RPMI7951 (cell line): Measurements from ENCODE around the gene ZSCAN10. TPM values are rescaled to one million over a fixed set of nuclear protein-coding genes. Genes with fewer than 3 reads are reported as not detected.

Experiments
- DNase-seq: peaks from one replicate; pipeline ENCODE4 v3.0.0-alpha.2; 2012; ENCODE audit warnings: low read depth
- total RNA-seq: library from RNA; depleted of rRNA; stranded (reverse); fragments of >200 nt; shearing (Covaris generic); gene quantifications from 2 replicates; pipeline ENCODE4 v1.2.3, GENCODE V29; 2014

ZSCAN10 gene
- total RNA-seq, 1 experiment from 2014 or later = not detected

DNA sequence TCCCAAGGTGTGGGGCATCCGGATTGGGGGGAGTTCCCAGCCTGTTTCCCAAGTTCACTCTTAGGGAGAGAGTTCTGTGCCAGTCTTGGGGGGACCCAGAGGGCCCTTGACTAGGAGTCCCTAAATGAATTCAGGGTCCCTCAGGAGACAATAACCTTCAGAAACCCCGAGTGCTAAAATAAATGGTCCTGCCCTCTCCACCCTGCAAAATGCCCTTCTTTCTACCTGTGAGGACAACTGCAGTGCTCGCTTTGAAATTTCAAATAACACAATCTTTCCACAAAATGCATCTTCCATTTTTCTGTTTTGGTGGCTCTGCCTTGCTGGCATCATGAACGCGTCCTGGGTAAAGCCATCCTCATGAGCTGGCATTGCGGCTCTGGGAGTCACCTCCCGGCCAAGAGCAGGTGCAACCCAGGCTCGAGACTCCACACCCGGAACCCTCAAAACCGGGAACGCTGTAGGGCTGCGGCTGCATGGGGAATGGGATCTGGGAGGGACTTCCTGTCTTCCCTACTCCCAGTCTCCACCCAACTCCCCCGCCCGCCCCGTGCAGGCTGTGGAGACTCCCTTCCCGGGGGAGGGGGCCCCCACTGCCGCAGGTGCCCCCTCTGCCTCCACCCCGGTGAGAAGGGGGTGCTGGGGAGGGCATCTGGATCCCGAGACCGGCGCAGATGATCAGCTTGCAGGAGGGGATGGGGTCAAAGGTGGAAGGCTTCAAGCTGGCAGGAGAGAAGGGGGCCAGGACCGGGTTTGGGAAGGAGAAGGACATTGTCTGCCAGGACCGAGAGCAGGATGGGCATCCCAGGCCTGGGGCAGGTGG lies 13.2 kb upstream of the ZSCAN10 start, which contains the start of gene ZNF205:
Gene ZNF205, plus strand, starts transcription at position 529 of the 823 bp plus-strand sequence. CDS start 845 bp downstream, outside the sequence.
- DNase-seq = peak; percentile 74

DNA sequence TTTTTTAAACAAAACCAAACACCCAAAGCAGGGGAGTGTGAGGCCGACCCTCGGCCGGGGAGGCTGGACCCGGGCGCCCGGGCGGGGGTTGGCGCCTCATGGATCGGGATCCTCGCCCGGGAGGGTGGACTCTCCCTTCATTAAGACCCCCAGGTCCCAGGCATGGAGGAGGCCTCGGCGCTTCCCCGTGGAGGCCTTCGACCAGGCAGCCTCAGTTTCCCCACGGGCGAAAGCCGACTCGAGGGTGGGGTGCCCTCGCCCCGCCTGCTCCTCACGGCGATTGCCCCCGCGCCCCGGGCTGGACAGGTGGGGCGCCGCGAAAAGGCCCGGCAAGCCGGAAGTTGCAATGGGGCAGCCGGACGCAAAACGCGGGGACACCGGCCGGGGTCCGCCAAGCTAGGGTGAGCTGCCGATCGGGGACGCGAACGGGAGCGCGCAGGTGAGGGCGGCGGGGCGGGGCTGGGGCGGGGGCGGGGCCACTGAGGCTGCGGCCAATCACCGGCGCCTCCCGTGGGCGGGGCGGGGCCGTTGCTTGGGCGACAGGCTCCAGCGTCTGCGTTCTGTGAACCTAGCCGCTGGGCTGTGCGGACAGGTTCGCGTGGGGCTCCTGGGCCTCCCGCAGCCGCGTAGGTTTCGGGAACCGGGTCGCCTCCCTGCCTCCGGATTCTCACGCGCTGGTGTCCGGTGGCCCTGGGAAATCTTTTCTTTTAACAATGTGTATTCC lies 7.3 kb upstream of the ZSCAN10 start:
- DNase-seq = peak; percentile 86

DNA sequence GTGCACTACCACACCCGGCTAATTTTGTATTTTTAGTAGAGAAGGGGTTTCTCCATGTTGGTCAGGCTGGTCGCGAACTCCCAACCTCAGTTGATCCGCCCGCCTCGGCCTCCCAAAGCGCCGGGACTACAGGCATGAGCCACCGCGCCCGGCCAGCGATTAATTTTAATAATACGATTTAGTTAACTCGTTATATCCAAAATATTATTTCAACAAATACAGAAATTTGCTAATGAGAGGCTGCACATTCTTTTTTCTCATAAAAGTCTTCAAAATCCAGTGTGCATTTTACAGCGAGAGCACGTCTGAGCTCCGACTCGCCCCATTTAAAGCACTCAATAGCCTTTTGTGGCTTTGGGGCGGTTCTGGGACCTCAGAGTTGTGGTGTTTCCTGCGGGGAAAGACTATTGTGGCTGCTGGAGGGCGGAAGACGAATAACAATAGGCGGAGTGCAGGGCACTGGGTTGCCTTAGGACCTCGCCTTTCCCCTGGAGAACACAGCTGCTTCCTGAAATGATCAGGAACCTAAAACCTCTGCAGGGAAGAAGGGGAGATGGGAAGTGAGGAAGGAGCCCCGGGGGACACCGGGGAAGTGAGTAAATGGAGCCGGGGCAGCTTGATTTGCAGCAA lies 2.9 kb upstream of the ZSCAN10 start:
- no peak for DNase-seq

DNA sequence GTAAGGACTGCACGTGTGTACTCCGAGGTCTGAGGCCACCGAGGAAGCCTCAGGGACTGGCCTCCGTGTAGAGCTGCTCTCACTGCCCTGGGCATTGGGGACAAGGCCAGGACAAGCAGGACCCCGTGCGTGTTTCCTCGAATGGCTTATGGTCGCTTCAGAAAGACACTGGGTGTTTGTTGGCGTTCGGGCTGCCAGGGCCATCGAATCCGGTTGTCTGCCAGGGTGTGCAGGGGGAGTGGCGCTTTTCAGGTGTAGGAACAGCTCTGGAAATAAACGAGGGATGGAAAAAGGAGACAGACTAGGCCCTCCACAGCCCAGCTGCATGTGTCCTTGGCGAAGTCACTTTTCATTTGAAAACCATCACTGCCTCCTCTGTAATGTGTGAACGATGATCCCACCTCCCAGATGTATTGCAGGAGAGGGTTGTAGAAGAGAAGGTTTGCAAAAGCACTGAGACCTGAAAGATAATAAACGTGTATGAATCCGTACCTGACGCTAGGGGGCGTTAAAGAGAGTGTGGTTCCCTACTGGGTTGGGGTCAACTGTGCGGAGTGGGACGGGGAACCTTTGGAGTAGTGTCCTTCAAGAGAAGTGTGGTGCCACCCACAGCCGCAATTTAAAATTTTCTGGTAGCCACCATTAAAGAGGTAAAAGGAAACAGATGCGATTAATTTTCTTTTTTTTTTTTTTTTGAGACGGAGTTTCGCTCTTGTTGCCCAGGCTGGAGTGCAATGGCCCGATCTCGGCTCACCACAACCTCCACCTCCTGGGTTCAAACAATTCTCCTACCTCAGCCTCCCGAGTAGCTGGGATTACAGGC lies 2.1 kb upstream of the ZSCAN10 start:
- no peak for DNase-seq

DNA sequence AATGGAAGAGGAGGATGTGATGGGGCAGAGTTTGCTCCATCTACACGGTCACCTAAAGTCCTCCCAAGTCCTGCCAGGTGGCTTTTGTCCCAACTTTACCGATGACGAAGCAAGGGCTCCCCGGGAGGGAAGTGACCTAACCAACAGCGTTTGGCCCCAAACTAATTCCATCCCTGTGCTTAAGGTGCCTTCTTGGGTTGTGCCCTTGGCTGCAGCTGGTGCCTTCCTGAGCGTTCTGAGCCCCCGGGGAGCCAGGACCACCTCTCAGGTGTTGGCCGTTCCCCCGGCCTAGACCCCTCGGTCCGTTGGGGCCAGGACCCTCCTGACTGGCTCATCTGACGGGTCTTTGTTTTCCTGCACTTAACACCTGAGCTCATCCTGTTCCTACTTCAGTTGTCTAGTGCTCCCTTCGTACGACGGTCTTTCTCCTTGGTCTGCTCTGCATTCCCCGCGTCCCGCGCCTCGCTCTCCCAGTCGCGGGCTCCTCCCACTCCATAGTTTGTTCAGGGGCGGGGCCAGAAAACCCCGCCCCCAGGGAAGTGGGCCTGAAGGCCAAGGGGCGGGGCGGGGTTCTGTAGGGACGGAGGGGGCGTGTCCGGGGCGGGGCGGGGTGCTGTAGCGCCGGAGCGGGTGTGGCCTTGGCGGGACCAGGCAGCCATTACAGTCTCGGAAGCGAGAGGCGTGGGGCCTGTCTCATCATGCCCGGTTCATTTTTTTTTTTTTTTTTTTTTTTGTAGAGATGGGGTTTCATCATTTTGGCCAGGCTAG lies 822 bp upstream of the ZSCAN10 start:
- DNase-seq = peak; percentile 84

DNA sequence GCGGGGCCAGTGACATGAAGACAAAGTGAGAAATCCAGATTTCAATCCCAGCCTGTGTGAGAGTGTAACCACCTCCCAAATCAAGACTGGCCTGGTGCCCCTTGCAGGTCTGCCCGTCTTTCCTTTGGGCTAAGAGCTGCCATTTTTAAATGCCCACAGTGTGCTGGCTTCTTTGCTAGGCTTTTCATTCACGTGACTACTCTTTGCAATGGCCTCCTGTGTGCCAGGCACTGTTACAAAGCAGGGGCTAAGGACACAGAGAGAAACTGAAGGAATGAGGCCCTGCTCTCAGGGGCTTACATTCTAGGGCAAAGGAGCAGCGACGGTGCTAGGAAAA lies 269 bp upstream of the ZSCAN10 start:
- no peak for DNase-seq

DNA sequence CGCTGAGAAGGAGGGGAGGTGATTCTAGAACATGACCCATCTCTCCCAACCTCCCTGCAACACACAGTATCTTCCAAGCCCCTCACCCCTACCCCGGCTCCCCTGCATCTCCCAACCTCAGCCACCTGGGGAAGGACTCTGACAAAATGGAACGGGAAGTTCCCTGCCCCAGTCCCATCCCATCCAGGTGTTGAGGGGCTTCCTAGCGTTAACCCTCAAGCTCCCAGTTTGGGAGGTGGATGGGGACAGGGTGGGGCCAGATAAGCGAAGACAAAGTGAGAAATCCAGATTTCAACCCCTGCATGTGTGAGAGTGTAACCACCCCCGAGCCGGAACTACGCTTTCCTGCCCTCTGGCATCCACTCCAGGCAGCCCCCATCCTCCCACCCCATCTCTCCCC lies 1.8 kb downstream of the ZSCAN10 start:
- no peak for DNase-seq

DNA sequence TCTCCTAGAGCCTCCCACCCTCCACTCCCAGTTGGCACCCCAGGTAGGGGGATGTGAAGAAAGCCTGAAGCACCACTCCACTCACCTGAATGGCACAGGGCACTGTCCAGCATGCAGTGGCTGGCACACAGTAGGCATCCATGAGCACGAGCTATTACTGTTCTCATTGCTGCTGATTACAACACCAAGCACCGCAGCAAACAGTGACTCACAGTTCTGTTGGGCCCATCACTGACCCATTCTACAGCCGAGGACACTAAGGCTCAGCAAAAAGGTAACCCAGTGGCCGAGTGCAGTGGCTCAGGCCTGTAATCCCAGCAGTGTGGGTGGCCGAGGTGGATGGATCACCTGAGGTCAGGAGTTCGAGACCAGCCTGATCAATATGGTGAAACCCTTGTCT lies 2.7 kb downstream of the ZSCAN10 start:
- DNase-seq = no peak

DNA sequence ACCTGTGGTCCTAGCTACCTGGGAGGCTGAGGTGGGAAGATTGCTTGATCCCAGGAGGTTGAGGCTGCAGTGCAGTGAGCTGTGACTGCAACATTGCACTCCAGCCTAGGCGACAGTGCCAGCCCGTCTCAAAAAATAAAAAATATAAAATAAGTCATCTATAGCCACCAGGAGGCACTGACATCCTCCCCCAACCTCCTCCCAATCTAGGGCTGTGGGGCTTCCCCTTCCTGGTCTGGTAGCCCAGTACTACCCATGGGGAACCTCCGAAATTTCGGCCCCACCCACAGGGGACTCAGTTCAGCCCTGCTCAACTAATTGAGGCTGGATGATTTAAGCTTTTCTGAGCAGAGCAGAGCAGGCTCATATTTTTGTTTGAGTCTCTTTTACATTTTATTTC lies 3.2 kb downstream of the ZSCAN10 start:
- no peak for DNase-seq

DNA sequence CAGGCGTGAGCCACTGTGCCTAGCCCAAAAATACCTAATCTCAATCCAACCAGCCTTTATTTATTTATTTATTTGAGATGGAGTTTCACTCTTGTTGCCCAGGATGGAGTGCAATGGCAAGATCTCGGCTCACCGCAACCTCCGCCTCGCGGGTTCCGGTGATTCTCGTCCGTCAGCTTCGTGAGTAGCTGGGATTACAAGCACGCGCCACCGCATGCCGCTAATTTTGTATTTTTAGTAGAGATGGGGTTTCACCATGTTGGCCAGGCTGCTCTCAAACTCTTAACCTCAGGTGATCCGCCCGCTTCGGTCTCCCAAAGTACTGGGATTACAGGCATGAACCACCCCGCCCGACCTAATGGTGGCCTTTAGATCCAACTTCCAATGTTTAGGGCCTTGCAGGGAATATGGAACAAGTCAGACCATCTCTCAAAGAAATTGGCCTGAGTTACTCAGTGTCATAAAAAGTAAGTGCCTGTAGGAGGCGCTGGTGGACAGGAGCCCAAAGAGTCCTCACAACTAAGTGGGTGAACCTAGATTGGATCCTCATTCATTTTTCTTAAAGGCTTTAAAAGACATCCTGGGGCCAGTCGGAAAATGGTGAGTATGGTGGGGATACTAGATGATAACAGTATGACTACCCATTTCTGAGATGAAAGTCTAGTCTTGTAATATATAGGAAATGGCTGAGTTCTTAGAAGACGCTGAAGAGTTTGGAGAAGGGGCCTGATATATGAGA lies 4.6 kb downstream of the ZSCAN10 start:
- DNase-seq = peak; percentile 37

DNA sequence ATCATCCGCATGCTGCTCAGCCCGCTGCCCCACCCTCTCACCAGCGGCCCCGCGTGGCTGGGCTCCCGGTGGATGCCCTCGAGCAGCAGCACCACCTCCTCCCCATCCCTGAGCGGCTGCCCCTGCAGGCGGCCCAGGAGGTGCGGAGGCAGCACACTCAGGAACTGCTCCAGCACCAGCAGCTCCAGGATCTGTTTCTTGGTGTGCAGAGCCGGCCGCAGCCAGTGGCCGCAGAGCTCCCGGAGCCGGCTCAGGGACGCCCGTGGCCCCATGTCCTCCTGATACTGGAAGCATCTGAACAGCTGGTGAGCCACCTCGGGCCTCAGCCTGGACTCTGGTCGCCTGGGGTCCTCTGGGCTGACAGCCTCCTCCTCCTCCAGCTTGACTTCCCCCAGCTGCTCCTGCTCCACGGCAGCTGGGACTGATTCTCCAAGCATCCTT lies 6.6 kb downstream of the ZSCAN10 start:
- DNase-seq = no peak

DNA sequence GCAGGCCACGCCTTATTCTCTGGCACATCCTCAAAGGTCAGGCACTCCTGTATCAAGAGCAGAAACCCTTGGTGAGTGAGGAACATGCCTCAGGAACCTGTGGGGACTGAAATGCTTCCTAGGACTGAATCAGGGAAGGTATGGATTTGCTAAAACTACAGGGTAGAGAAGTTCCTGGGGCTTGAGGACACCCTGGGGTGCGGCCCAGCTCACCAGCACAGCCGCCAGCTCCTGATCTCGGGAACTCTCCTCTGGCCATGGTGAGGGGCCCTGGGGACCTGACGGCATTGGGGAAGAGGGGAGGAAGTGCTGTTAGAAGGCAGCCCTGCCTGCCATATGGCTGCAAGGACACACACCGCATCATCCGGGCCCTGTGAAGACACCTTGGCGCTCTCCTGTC lies 7.5 kb downstream of the ZSCAN10 start:
- no peak for DNase-seq

DNA sequence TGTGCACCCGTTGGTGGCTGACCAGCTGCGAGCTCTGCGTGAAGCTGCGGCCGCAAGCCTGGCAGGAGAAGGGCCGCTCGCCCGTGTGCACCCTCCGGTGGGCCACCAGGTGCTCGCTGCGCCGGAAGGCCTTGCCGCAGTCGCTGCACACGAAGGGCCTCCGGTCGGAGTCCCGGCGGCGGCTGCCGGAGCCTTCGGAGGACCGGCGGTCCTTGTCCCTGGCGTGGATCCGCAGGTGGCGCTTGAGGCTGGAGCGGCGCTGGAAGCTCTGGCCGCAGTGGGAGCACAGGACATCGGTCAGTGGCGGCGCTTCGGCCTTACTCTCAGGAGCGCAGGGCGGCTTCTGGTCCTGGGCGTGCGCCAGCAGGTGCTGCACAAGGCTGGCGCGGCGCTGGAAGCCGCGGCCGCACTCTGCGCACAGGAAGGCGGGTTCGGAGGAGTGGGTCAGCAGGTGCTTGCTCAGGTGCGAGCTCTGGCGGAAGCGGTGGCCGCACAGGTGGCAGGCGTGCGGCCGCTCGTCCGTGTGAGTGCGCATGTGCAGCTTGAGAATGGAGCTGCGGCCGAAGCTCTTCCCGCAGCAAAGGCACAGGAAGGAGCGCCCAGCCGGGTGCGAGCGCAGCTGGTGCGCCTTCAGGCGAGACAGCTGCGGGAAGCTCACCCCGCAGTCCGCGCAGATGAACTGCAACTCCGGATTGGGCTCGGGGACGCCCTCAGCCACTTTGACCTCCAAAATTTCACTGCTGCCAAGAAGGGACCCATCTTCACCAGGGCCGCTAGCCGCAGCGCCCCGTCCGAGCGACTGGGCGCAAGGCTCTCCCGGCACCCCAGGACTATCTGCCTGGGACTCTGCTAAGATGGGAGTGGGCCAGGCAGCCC lies 9.1 kb downstream of the ZSCAN10 start:
- no peak for DNase-seq

DNA sequence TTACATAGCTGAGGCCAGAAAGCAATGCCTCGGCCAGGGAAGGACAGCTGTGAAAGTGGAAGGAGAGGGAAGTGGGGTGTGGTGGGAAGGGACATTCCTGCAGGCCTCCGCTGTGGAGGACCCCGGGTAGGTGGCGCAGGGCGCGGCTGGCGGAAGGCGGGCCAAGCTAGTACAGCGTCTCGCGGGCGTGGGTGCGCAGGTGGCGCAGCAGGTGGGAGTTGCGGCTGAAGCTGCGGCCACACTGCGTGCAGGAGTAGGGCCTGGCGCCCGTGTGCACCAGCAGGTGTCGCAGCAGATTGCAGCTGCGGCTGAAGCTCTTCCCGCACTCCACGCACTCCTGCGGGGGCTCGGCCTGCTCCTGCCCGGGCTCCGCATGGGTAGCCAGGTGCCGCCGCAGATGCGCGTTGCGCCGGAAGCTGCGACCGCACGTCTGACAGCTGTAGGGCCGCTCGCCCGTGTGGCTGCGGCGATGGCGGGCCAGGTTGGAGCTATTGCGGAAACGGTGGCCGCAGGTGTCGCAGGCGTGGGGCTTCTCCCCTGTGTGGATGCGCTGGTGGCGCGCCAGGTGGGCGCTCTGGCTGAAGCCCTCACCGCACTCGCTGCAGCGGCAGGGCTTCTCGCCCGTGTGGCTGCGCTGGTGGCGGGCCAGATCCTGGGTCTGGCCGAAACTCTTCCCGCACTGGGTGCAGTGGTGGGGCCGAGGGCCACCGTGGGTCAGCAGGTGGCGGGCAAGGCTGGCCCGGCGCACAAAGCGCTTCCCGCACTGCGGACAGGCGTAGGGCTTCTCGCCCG lies 10.0 kb downstream of the ZSCAN10 start:
- no peak for DNase-seq

DNA sequence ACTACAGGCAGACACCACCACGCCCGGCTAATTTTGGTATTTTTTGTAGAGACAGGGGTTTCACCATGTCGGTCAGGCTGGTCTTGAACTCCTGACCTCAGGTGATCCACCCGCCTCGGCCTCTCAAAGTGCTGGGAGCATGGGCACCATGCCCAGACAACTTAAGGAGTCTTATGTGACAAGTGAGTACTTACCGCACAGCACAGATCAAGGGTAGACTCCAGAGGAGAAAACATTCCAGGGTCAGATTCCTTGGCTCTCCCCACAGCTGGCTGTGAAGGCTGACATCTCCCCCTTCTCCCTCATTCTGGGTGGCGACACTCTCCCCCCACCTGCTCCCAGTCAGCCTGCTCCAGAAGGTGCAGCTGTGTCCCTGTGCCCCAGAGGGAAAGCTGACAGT lies 10.6 kb downstream of the ZSCAN10 start:
- no peak for DNase-seq

DNA sequence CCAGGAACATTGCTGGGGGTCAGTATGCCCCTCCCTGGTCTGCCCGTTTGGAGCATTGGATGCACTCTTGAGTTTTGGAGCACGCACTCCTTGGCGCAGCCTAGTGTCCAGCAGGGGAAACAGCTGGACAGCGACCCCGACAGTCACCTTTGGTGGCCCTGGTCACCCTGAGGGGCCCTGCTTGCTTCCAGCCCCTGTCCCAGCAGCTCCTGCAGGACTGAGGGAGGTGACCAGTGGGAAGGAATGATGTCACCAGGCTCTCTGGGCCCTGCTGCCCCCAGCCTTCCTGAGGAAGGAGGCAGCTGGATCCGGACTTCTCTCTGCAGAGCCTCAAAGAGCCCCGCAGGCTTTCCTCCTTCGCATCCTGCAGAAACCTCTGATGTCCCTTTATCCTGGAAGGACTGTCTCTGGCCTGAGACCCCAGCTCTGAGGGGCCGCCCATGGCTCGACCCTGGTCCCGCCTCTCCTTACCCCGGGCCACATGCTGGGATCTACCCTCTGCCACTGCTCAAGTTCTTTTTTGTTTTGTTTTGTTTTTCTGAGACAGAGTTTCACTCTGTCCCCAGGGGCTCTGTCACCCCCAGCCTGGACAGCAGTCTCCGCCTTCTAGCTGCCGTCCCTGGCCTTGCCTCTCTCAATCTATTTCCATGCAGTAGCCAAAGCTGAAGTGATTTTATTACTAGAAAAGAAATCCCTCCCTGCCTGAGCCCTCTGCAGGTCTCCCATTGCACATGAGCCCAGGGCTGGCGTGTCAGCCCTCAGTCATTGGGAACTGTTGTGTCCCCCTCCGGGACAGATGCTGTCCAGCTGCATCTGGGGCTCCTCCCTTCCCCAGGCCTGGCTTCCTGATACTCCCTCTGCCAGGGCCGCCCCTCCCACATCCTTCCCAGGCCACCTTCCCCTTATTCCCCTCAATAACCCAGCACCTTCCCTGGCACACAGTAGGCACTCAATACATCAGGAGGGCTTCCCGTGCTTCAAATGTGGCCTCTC lies 11.6 kb downstream of the ZSCAN10 start:
- no peak for DNase-seq

DNA sequence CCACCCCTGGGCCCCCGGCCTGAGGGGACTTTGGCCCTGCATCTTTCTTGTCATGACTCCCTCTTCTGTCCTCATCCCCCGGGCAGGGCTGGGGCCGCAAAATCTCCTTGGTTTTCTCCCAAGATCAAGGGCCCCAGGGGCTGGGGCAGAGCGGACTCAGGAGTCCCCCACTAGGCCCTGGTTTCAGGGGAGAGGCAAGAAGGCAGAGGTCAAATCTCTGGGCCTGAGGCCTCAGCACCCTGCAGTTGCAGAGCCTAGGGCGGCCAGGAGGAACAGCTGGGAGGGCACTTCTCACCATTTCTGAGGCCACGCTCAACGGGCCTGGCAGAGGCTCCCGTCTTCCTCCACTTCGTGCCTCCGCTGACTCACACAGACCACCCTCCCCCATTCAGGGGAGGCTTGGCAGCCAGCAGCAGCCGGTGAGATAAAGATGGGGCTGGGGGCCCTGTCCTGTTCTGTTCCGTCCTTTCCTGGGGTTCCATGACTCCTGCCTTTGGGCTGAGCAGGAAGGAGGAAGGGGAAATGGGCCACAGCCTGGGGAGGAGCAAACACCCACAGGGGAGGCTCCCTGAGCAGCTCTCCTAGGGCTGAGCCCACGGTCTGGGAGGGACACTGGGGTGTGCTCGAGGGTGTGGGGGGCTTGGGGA lies 12.4 kb downstream of the ZSCAN10 start:
- DNase-seq = no peak
